SH-SY5Y (cell line): Measurements from ENCODE around the gene NRIP1.

Source experiments
- GATA2 ChIP-seq: IDR thresholded peaks from 2 replicates; pipeline ENCODE4 v1.6.1; 2011; ENCODE audit warnings: mild to moderate bottlenecking, low read depth, low read length
- GATA3 ChIP-seq: IDR thresholded peaks from 2 replicates; pipeline ENCODE4 v1.6.1; 2011; ENCODE audit warnings: low read depth, mild to moderate bottlenecking, low read length, moderate library complexity

DNA sequence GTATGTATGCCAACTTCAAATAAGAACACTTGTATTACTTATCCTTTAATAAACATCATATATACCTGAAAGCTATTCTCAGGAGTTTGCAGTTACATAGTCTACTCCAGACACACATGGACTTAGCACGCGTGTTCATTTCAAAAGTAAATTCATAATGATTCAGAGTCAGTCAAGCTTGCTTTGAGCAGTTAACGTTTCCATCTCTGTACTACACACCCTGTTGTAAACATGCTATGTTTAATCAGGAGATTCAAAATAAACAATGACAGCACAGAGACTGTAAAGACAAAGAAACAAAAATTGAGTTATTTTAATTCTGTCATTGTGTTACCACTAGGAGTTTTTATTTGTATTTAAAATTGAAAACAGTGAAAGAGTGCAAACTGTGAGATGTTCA, 119.6 kb downstream of the NRIP1 start:
- TF ChIP-seq GATA2 (no peak), GATA3 (no peak)
